ENCODE results near the gene CERS3.

- TF ChIP-seq, protein P1, sequence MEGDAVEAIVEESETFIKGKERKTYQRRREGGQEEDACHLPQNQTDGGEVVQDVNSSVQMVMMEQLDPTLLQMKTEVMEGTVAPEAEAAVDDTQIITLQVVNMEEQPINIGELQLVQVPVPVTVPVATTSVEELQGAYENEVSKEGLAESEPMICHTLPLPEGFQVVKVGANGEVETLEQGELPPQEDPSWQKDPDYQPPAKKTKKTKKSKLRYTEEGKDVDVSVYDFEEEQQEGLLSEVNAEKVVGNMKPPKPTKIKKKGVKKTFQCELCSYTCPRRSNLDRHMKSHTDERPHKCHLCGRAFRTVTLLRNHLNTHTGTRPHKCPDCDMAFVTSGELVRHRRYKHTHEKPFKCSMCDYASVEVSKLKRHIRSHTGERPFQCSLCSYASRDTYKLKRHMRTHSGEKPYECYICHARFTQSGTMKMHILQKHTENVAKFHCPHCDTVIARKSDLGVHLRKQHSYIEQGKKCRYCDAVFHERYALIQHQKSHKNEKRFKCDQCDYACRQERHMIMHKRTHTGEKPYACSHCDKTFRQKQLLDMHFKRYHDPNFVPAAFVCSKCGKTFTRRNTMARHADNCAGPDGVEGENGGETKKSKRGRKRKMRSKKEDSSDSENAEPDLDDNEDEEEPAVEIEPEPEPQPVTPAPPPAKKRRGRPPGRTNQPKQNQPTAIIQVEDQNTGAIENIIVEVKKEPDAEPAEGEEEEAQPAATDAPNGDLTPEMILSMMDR (IDR thresholded peaks at IDR 0.05): no peak
- TF ChIP-seq POLR2A (IDR thresholded peaks at IDR 0.05): no peak
These were observed at the start of gene CERS3 for GRCh38 chr15:100528833-100529428.

Data from lower leg skin (tissue), 3 donors.